ENCODE measurements around the gene DIS3L2. TPM values are rescaled to one million over a fixed set of nuclear protein-coding genes. Genes with fewer than 3 reads are reported as not detected.

The DIS3L2 gene
- total RNA-seq, 2 experiments from 2014 or later, result 25.6 to 34.5 TPM

- H3K4me1 Mint-ChIP-seq, result peaks cover 35% of the 10 kb centered on the region
These were observed 35.5 kb downstream of the DIS3L2 start for GRCh38 chr2:231996797-231997540.

GRCh38 chr2:231998046-231998445 is 36.5 kb downstream of the DIS3L2 start:
- Mint-ChIP-seq H3K27ac (no peak overlapping the region), H3K27me3 (no peaks in the 10 kb centered on the region), H3K4me1 (peaks cover 35% of the 10 kb centered on the region), H3K4me3 (no peak overlapping the region), H3K9me3 (ENCODE audit: low read depth) (no peaks in the 10 kb centered on the region), H3K36me3 (ENCODE audit: low read depth) (peaks cover 7% of the 10 kb centered on the region)
- ChIA-PET POLR2A (no interaction called here), CTCF (no interaction called here)
- ATAC-seq (no peak), DNase-seq (no peak)
- intact Hi-C loops (cut with DNase I, micrococcal nuclease), result no loop called here

More at GRCh38 chr2:231996797-231997540, 35.5 kb downstream of the DIS3L2 start:
- ChIA-PET CTCF (no interaction called here), POLR2A (no interaction called here)
- intact Hi-C loops (cut with DNase I, micrococcal nuclease), result no loop called here
- Mint-ChIP-seq H3K27ac (no peak overlapping the region), H3K9me3 (ENCODE audit: low read depth) (no peaks in the 10 kb centered on the region), H3K27me3 (no peaks in the 10 kb centered on the region), H3K4me3 (no peak overlapping the region), H3K36me3 (ENCODE audit: low read depth) (peaks cover 7% of the 10 kb centered on the region)
- DNase-seq (no peak), ATAC-seq (no peak)

DNA sequence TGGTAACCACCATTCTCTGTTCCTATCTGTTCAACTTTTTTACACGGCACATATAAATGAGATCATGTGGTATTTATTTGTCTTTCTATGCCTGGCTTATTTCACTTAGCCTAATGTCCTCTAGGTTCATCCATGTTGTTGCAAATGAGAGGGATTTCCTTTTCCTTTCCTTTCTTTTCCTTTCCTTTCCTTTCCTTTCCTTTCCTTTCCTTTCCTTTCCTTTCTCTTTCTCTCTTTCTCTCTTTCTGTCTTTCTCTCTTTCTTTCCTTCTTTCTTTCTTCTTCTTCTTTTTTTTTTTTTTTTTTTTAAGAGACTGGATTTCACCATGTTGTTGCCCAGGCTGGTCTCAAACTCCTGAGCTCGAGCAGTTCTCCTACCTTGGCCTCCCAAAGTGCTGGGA is 38.9 kb downstream of the DIS3L2 start:
- no peak for ATAC-seq
- intact Hi-C loops (cut with DNase I, micrococcal nuclease), result no loop called here
- Mint-ChIP-seq H3K4me1 (peaks cover 21% of the 10 kb centered on the region), H3K36me3 (ENCODE audit: low read depth) (peaks cover 3% of the 10 kb centered on the region), H3K4me3 (no peak overlapping the region), H3K27ac (no peak overlapping the region), H3K27me3 (no peaks in the 10 kb centered on the region), H3K9me3 (ENCODE audit: low read depth) (no peaks in the 10 kb centered on the region)
- no peak for DNase-seq
- ChIA-PET POLR2A (no interaction called here), CTCF (no interaction called here)

DNA sequence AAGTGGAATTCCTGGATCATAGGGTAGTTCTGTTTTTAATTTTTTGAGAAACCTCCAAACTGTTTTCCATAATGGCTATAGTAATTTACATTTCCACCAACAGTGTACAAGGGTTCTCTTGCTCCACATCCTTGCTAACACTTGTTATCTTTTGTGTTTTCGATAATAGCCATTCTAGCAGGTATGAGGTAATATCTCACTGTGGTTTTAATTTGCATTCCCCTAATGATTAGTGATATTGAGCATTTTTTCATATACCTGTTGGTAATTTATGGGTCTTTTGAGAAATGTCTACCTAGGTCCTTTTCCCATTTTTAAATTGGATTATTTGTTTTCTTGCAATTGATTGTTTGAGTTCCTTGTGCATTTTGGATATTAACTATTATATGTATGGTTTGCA is 39.6 kb downstream of the DIS3L2 start:
- intact Hi-C loops (cut with DNase I, micrococcal nuclease), result no loop called here
- DNase-seq (no peak), ATAC-seq (no peak)
- ChIA-PET POLR2A (no interaction called here), CTCF (no interaction called here)
- Mint-ChIP-seq H3K9me3 (ENCODE audit: low read depth) (no peaks in the 10 kb centered on the region), H3K27ac (no peak overlapping the region), H3K4me1 (peaks cover 19% of the 10 kb centered on the region), H3K27me3 (no peaks in the 10 kb centered on the region), H3K4me3 (no peak overlapping the region), H3K36me3 (ENCODE audit: low read depth) (peaks cover 3% of the 10 kb centered on the region)

GRCh38 chr2:232006253-232006652 is 44.7 kb downstream of the DIS3L2 start:
- intact Hi-C loops (cut with DNase I, micrococcal nuclease), result no loop called here
- ATAC-seq (no peak), DNase-seq (no peak)
- Mint-ChIP-seq H3K4me3 (no peak overlapping the region), H3K4me1 (peaks cover 15% of the 10 kb centered on the region), H3K27me3 (no peaks in the 10 kb centered on the region), H3K9me3 (ENCODE audit: low read depth) (no peaks in the 10 kb centered on the region), H3K27ac (no peak overlapping the region), H3K36me3 (ENCODE audit: low read depth) (peaks cover 9% of the 10 kb centered on the region)
- POLR2A ChIA-PET, result no interaction called here
- CTCF ChIA-PET, result interaction anchor here (1.2 kb wide), 1 partner anchor 71 kb away, joined by 3 read pairs; no protein-coding TSS in a partner anchor

GRCh38 chr2:232008907-232009638 is 47.6 kb downstream of the DIS3L2 start:
- H3K27me3 Mint-ChIP-seq, result no peaks in the 10 kb centered on the region
- intact Hi-C loops (cut with DNase I, micrococcal nuclease), result no loop called here
- no peak overlapping the region for H3K27ac Mint-ChIP-seq
- ChIA-PET POLR2A (no interaction called here), CTCF (interaction anchor here (0.6 to 1.1 kb wide), 4 partner anchors 9 to 69 kb away, joined by 3 to 4 read pairs (median 4); no protein-coding TSS in a partner anchor)
- H3K4me3 Mint-ChIP-seq, result no peak overlapping the region
- peaks cover 6% of the 10 kb centered on the region for H3K4me1 Mint-ChIP-seq
- peaks cover 6% of the 10 kb centered on the region for H3K36me3 Mint-ChIP-seq (ENCODE audit: low read depth)
- DNase-seq (no peak), ATAC-seq (no peak)
- H3K9me3 Mint-ChIP-seq (ENCODE audit: low read depth), result no peaks in the 10 kb centered on the region

- ChIA-PET CTCF (interaction anchor here (0.6 to 1.1 kb wide), 3 partner anchors 8 to 68 kb away, joined by 3 to 4 read pairs (median 4); no protein-coding TSS in a partner anchor), POLR2A (no interaction called here)
- Mint-ChIP-seq H3K9me3 (ENCODE audit: low read depth) (no peaks in the 10 kb centered on the region), H3K4me1 (peaks cover 10% of the 10 kb centered on the region), H3K4me3 (no peak overlapping the region), H3K27ac (no peak overlapping the region), H3K36me3 (ENCODE audit: low read depth) (peaks cover 7% of the 10 kb centered on the region), H3K27me3 (no peaks in the 10 kb centered on the region)
- ATAC-seq, result no peak
- intact Hi-C loops (cut with DNase I, micrococcal nuclease), result no loop called here
- DNase-seq, result no peak
These were observed 48.2 kb downstream of the DIS3L2 start for GRCh38 chr2:232009639-232010274.

DNA sequence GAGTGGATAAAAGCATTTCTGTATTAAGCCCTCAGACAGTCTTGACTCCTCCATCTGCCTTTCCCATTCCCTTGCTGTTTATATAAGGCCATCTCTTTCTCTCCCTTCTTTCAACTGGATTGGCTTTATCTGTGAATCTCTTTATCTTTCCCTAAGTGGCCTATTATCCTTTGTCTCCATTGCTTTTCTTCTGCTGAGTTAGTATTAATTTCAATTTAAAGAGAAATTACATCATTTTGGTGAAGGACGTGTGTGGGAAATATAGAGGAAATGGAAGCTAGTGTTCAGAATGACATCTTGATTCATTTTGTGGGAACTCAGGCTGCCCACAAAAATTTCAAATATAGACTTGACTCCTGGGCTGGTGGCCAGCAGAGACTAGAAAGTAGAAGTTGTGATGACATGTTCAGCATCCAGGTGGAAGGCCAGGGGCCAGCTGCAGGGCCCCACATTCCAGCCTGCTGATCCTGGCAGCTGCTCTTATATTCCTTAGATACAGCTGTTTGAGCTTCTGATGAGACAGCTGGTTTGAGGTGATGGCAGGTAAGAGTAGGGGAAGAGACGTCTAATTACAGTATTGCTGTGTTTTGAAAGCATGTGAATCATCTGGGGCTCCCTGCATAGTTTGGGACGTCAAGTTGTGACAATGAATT is 52.3 kb downstream of the DIS3L2 start:
- Mint-ChIP-seq H3K27me3 (no peaks in the 10 kb centered on the region), H3K36me3 (ENCODE audit: low read depth) (peaks cover 26% of the 10 kb centered on the region), H3K9me3 (ENCODE audit: low read depth) (no peaks in the 10 kb centered on the region), H3K4me3 (no peak overlapping the region), H3K27ac (no peak overlapping the region), H3K4me1 (peaks cover 18% of the 10 kb centered on the region)
- POLR2A ChIA-PET, result no interaction called here
- DNase-seq (no peak), ATAC-seq (peak; percentile 58)
- CTCF ChIA-PET, result interaction anchor here (0.6 to 2.2 kb wide), 3 partner anchors 13 to 256 kb away, joined by 3 to 12 read pairs (median 4); no protein-coding TSS in a partner anchor
- intact Hi-C loops (cut with DNase I, micrococcal nuclease), result no loop called here

GRCh38 chr2:232014681-232015080 is 53.2 kb downstream of the DIS3L2 start:
- Mint-ChIP-seq H3K27me3 (no peaks in the 10 kb centered on the region), H3K36me3 (ENCODE audit: low read depth) (peaks cover 26% of the 10 kb centered on the region), H3K4me1 (peaks cover 16% of the 10 kb centered on the region), H3K9me3 (ENCODE audit: low read depth) (no peaks in the 10 kb centered on the region), H3K27ac (no peak overlapping the region), H3K4me3 (no peak overlapping the region)
- intact Hi-C loops (cut with DNase I, micrococcal nuclease), result no loop called here
- CTCF ChIA-PET, result interaction anchor here (0.9 to 2.2 kb wide), 2 partner anchors 12 to 37 kb away, joined by 3 to 12 read pairs; no protein-coding TSS in a partner anchor
- POLR2A ChIA-PET, result no interaction called here
- DNase-seq (no peak), ATAC-seq (no peak)

- no peak for ATAC-seq
- no peak overlapping the region for H3K4me3 Mint-ChIP-seq
- CTCF ChIA-PET, result interaction anchor here (1.0 to 1.2 kb wide), 2 partner anchors 9 to 34 kb away, joined by 3 to 4 read pairs; no protein-coding TSS in a partner anchor
These were observed 56.7 kb downstream of the DIS3L2 start for GRCh38 chr2:232018181-232018580.

GRCh38 chr2:232022718-232023117 is 61.2 kb downstream of the DIS3L2 start:
- Mint-ChIP-seq H3K4me1 (peaks cover 15% of the 10 kb centered on the region), H3K36me3 (ENCODE audit: low read depth) (peaks cover 29% of the 10 kb centered on the region), H3K27ac (no peak overlapping the region), H3K4me3 (no peak overlapping the region), H3K27me3 (no peaks in the 10 kb centered on the region), H3K9me3 (ENCODE audit: low read depth) (no peaks in the 10 kb centered on the region)
- DNase-seq, result no peak
- no peak for ATAC-seq
- POLR2A ChIA-PET, result no interaction called here
- intact Hi-C loops (cut with DNase I, micrococcal nuclease), result no loop called here
- CTCF ChIA-PET, result interaction anchor here (0.9 kb wide), 1 partner anchor 98 kb away, joined by 3 read pairs; no protein-coding TSS in a partner anchor

More at GRCh38 chr2:232018181-232018580, 56.7 kb downstream of the DIS3L2 start:
- no peak for DNase-seq
- H3K36me3 Mint-ChIP-seq (ENCODE audit: low read depth), result peaks cover 29% of the 10 kb centered on the region
- POLR2A ChIA-PET, result no interaction called here
- no peaks in the 10 kb centered on the region for H3K27me3 Mint-ChIP-seq
- H3K9me3 Mint-ChIP-seq (ENCODE audit: low read depth), result no peaks in the 10 kb centered on the region
- peaks cover 16% of the 10 kb centered on the region for H3K4me1 Mint-ChIP-seq
- no peak overlapping the region for H3K27ac Mint-ChIP-seq
- intact Hi-C loops (cut with DNase I, micrococcal nuclease), result no loop called here

Data from activated CD4-positive, alpha-beta T cell treated with anti-CD3 and anti-CD28 coated beads for 36 hours (primary cell).